ENCODE measurements around the gene DMRTA2.
"Not testable (repeated sequence)": the region's sequence is repeated elsewhere in the genome, so short reads cannot be mapped to it uniquely, and the experiment has no call there.

Gene DMRTA2

GRCh38 chr1:50393522-50394120, 29.6 kb downstream of the DMRTA2 start:
- no peak for DNase-seq (ENCODE audit: low read depth, low spot score)

GRCh38 chr1:50381551-50381950, 41.7 kb downstream of the DMRTA2 start:
- not testable (repeated sequence) for DNase-seq (ENCODE audit: low read depth, low spot score)

GRCh38 chr1:50378770-50379169, 44.5 kb downstream of the DMRTA2 start:
- DNase-seq (ENCODE audit: low read depth, low spot score): no peak

- no peak for DNase-seq (ENCODE audit: low read depth, low spot score)
Observed at GRCh38 chr1:50373532-50373931, 49.7 kb downstream of the DMRTA2 start.

GRCh38 chr1:50371749-50372148, 51.5 kb downstream of the DMRTA2 start:
- no peak for DNase-seq (ENCODE audit: low read depth, low spot score)

GRCh38 chr1:50369830-50370229, 53.4 kb downstream of the DMRTA2 start:
- DNase-seq (ENCODE audit: low read depth, low spot score): no peak

GRCh38 chr1:50369008-50369634, 54.1 kb downstream of the DMRTA2 start:
- DNase-seq (ENCODE audit: low read depth, low spot score): no peak

- DNase-seq (ENCODE audit: low read depth, low spot score): no peak
Observed at GRCh38 chr1:50368179-50369007, 54.9 kb downstream of the DMRTA2 start.

All from activated naive CD8-positive, alpha-beta T cell treated with anti-CD3 and anti-CD28 coated beads, Interleukin-2, amount 50 U/mL, for 16 hours (primary cell).